Measurements from ENCODE around the gene SH2B2. TPM values are rescaled to one million over a fixed set of nuclear protein-coding genes. Genes with fewer than 3 reads are reported as not detected.

SH2B2 gene
- total RNA-seq, 1 donor from 2014 or later = 17.0 TPM

DNA sequence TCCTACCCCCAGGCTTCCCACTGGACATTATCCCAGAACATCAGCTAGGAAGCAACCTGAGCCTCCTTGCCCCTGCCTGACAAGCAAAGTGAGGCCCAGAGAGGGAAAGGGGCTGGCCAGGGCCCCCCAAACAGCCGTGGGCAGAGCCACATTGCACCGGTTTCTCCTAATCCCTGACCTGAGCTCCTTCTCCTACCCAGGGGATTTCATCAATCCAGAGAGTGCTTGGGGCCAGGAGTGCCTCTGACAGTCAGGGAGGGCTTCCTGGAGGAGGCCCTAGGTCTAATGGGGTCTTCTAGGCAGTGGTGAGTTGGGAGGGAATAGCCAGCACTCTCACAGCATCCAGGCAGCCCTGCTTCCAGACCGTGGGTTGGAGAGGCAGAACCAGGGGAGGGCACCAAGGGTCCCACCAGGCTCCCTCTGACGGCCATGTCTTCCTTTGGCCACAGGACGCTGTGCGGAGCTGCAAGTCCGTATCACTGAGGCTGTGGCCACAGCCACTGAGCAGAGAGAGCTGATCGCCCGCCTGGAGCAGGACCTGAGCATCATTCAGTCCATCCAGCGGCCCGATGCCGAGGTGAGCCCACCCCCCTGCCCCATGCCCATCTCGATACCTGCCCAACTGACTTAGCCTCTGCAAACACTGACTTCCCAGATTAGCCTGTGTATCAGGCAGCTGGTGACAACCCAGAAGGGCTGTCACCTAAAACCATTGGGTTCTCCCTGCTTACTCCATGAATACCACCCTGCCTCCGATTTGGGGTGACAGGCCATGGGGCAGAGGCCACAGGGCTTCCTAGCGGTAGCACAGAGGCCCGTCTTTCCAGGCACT is 13.5 kb upstream of the SH2B2 start:
- Histone ChIP-seq H3K27me3 (ENCODE audit: low read depth) (no peaks in the 10 kb centered on the region), H3K27ac (no peak overlapping the region), H3K36me3 (no peaks in the 10 kb centered on the region), H3K9me3 (no peaks in the 10 kb centered on the region), H3K4me1 (no peaks in the 10 kb centered on the region), H3K4me3 (no peak overlapping the region)
- TF ChIP-seq CTCF (IDR thresholded peaks at IDR 0.05) = no peak
- DNase-seq = no peak
- no peak for ATAC-seq
- intact Hi-C loops (cut with DNase I) = loop anchor here (10.0 kb wide), 1 partner anchor 728 kb away; no protein-coding TSS in a partner anchor

DNA sequence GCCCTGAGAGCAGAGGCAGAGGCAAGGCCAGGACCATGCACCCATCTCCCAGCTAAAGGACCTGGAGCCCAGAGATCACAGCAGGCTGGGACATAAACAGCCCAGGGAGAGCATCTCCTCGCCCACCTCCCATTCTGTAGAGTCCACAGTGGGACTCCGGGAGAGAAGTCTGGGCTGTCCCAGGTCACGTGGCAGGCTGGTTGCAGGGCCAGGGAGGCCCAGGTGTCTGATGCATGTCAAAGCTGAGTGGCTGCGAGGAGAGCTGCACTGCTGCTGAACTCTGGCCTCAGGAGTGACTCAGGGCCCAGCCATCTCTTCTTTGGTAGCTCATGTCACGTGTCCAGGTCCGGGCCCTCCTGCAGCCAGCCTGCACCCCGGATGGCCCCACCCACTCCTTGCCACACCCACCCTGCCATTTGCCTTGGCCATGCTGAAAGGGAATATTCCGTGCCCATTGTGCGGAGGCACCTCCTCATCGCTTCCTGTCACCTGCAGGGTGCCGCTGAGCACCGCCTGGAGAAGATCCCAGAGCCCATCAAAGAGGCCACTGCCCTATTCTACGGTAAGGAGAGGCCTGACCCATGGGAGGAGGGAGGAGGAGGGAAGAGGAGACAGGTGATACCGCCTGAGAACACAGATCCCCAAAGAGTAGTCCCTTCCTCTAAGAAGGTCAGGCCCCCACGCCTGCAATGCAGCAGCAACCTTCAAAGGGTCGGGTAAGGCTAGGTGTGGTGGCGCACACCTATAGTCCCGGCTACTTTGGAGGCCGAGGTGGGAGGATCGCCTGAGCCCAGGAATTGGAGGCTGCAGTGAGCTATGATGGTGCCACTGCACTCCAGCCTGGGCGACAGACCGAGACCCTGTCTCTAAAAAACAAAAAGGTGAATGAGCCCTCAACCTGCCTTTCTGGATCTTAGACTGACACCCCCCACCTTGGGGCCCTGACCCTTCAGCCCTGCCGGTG is 12.6 kb upstream of the SH2B2 start:
- Histone ChIP-seq H3K4me1 (no peaks in the 10 kb centered on the region), H3K27me3 (ENCODE audit: low read depth) (no peaks in the 10 kb centered on the region), H3K4me3 (no peak overlapping the region), H3K9me3 (no peaks in the 10 kb centered on the region), H3K27ac (no peak overlapping the region), H3K36me3 (no peaks in the 10 kb centered on the region)
- DNase-seq = no peak
- TF ChIP-seq CTCF (IDR thresholded peaks at IDR 0.05) = no peak
- intact Hi-C loops (cut with DNase I) = loop anchor here (10.0 kb wide), 1 partner anchor 729 kb away; no protein-coding TSS in a partner anchor
- no peak for ATAC-seq

GRCh38 chr7:102275123-102275703 is 11.5 kb upstream of the SH2B2 start:
- H3K9me3 ChIP-seq = no peaks in the 10 kb centered on the region
- H3K4me1 ChIP-seq = peaks cover 7% of the 10 kb centered on the region
- intact Hi-C loops (cut with DNase I) = loop anchor here (10.0 kb wide), 1 partner anchor 730 kb away; no protein-coding TSS in a partner anchor
- H3K27me3 ChIP-seq (ENCODE audit: low read depth) = no peaks in the 10 kb centered on the region
- no peak for DNase-seq
- no peak for TF ChIP-seq CTCF (IDR thresholded peaks at IDR 0.05)
- no peak overlapping the region for H3K27ac ChIP-seq
- no peak for ATAC-seq
- H3K36me3 ChIP-seq = no peaks in the 10 kb centered on the region
- no peak overlapping the region for H3K4me3 ChIP-seq

GRCh38 chr7:102277901-102278300 is 8.8 kb upstream of the SH2B2 start:
- ATAC-seq = no peak
- Histone ChIP-seq H3K4me1 (peaks cover 7% of the 10 kb centered on the region), H3K4me3 (no peak overlapping the region), H3K27me3 (ENCODE audit: low read depth) (no peaks in the 10 kb centered on the region), H3K27ac (no peak overlapping the region), H3K9me3 (no peaks in the 10 kb centered on the region), H3K36me3 (no peaks in the 10 kb centered on the region)
- no peak for TF ChIP-seq CTCF (IDR thresholded peaks at IDR 0.05)
- intact Hi-C loops (cut with DNase I) = loop anchor here (10.0 kb wide), 1 partner anchor 733 kb away; no protein-coding TSS in a partner anchor
- no peak for DNase-seq
